Psoas muscle (tissue), 8 donors: ENCODE data around the gene DPM3. TPM values are rescaled to one million over a fixed set of nuclear protein-coding genes. Genes with fewer than 3 reads are reported as not detected.

Experiments
- ATAC-seq, 4 donors: fragments of 200-7000 bp; cut with Tn5 transposase; one replicate each; pipeline ENCODE4 v1.9.1; 2020; ENCODE audit warnings: moderate library complexity in 3 of 4, mild to moderate bottlenecking in 2 of 4
- DNase-seq, 2 donors: peaks; one replicate each; pipeline ENCODE4 v3.0.0-alpha.2; 2020
- H3K27ac ChIP-seq: fragments of 200-600 bp; one replicate; pipeline ENCODE4 v1.8.0; 2022
- H3K27me3 ChIP-seq, 3 donors: fragments of 200-600 bp in 1 of 3; one replicate each; pipeline versions ENCODE4 v1.6.1 to v1.8.0; 2013 to 2022; ENCODE audit warnings: low read length in 2 of 3, mild to moderate bottlenecking in 2 of 3, moderate library complexity in 1 of 3; ENCODE audit not compliant: insufficient read depth in 3 of 3
- H3K36me3 ChIP-seq, 2 donors: fragments of 200-600 bp in 1 of 2; one replicate each; pipeline versions ENCODE4 v1.6.1 to v1.8.0; 2013 to 2022; ENCODE audit warnings: low read depth in 1 of 2, mild to moderate bottlenecking in 1 of 2, moderate library complexity in 1 of 2; ENCODE audit not compliant: insufficient read depth in 1 of 2
- H3K4me1 ChIP-seq: fragments of 200-600 bp; one replicate; pipeline ENCODE4 v1.8.0; 2022
- H3K4me3 ChIP-seq: fragments of 200-600 bp; one replicate; pipeline ENCODE4 v1.8.0; 2022; ENCODE audit warnings: mild to moderate bottlenecking
- H3K9me3 ChIP-seq: fragments of 200-600 bp; one replicate; pipeline ENCODE4 v1.8.0; 2022
- CTCF ChIP-seq: fragments of 200-600 bp; IDR thresholded peaks from one replicate; pipeline ENCODE4 v1.8.0; 2022; ENCODE audit warnings: antibody characterized with exemption
- WGBS, 3 donors: extraction: QIAGEN DNeasy Blood & Tissue Kit; methylation state at CpG; one replicate each; pipeline versions ENCODE4 v1.1.6 to v1.1.7; 2013; 5-methylcytosine and 5-hydroxymethylcytosine counted together
- intact Hi-C, 2 donors: fragments of 100-400 bp; cut with DNase I; formaldehyde crosslinking; loops; one replicate each; pipeline versions ENCODE4 v1.11.0 to v1.14.2; 2022
- polyA plus RNA-seq, 3 donors: library from polyadenylated mRNA; stranded (reverse); fragments of 200-250 nt; gene quantifications; one replicate each; pipeline ENCODE4 v1.2.3, GENCODE V29; 2013
- total RNA-seq, 4 donors: library from RNA; stranded (reverse); fragmentation: NEBNext Ultra II Directional in 2 of 4; extraction: Animal tissue kit (Norgen Biotek cat#: 25700) in 2 of 4; gene quantifications; one replicate each; pipeline versions ENCODE4 v1.2.1 to v1.2.4, GENCODE V29; 2021 to 2023
- donor health status: healthy with polysubstance abuse.
- donor health status: DM: no; HTN: no; CAD: no; lungs with moderate emphysema.
- donor health status: Bipolar disorder and iron deficiency.
- donor health status: healthy.
- donor health status: DM: yes; HTN: yes; CAD: no.
- donor health status: DM: no; HTN: no; CAD: no.
- donor health status: DM: no; HTN: no; CAD: no.
- donor health status: DM: yes; HTN: yes; CAD: no.

The DPM3 gene
- total and polyA plus RNA-seq, 7 donors, result 47.0 to 123 (median 54.5) TPM

GRCh38 chr1:155126556-155127104, 13.7 kb downstream of the DPM3 start:
- Histone ChIP-seq H3K36me3 (peaks cover 0 to 7% of the 10 kb centered on the region in 2 donors), H3K9me3 (no peaks in the 10 kb centered on the region), H3K27me3 (peaks cover 0 to 31% (median 0%) of the 10 kb centered on the region in 3 donors), H3K27ac (peak overlapping the region; percentile 72), H3K4me1 (peaks cover 24% of the 10 kb centered on the region), H3K4me3 (peak overlapping the region; percentile 74)
- TF ChIP-seq CTCF, result no peak
- DNase-seq (peak in 1 of 2 donors; percentile 56), ATAC-seq (peak in 3 of 4 donors; percentile 2 to 9 (median 4))
- intact Hi-C loops, result loop anchor here (5.0 kb wide), 2 partner anchors 34 to 41 kb away; no protein-coding TSS in a partner anchor
- WGBS, 3 donors, result 2 to 9% (median 2%) methylated on average over 31 to 32 of the region's 32 CpGs

DNA sequence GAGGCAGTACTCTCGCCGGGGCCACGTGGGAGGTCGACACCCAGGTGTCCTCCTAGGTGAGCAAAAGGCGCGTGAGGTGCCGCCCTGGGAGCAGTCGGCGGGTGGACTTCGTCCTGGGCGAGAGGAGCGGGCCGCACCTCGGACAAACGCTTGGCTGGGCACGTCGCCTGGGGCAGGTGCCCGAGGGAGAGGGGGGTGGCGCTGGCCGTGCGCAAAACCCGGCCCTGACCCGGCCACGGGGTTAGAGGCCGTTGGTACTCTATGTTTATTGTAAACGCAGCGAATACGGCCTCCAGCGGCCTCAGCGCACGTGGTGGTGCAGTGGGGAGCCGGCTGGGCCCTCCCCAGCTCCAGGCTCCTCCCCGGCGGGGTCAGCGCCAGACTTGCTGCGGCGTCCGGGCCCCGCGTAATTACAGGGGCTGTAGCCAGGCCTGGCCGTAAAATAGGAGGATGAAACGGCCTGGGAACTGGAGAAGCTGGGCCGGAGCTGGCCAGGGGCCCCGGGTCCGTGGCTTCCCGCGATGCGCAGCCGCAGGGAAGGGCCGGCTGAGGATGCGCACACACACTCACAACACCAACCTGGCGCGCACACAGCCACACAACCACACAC, 14.3 kb downstream of the DPM3 start:
- Histone ChIP-seq H3K9me3 (no peaks in the 10 kb centered on the region), H3K27ac (peak overlapping the region; percentile 23), H3K27me3 (peaks cover 0 to 31% (median 0%) of the 10 kb centered on the region in 3 donors), H3K36me3 (peaks cover 0 to 1% of the 10 kb centered on the region in 2 donors), H3K4me3 (peak overlapping the region; percentile 74), H3K4me1 (peaks cover 19% of the 10 kb centered on the region)
- intact Hi-C loops, result loop anchor here (5.0 kb wide), 2 partner anchors 34 to 41 kb away; no protein-coding TSS in a partner anchor
- 18 to 29% (median 22%) methylated on average over 46 to 53 of the region's 53 CpGs for WGBS, 3 donors
- no peak for TF ChIP-seq CTCF
- DNase-seq (peak; percentile 65 to 71), ATAC-seq (peak in 3 of 4 donors; percentile 26 to 49 (median 33))

DNA sequence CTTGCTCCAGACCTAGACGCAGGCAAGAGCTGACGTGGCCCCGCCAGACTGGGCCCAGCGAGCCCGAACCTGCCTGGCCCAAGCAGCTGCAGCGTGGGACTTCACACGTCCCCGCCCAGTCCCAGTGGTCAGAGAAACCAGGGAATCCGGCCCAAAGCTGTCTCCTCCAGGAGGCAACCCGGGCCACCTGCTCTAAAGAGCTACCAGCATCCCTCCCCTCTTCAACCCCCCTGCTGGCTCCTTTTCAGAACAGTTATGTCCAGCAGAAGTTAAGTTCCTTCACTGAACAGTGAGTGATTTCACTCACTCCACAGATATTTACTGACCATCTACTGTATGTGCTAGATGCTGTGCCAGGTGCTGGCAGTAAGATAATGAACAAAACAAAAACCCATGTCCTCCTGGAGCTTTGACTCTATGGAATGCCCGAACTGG, 14.8 kb downstream of the DPM3 start:
- Histone ChIP-seq H3K27me3 (peaks cover 0 to 31% (median 0%) of the 10 kb centered on the region in 3 donors), H3K9me3 (no peaks in the 10 kb centered on the region), H3K4me3 (peak overlapping the region; percentile 74), H3K36me3 (no peaks in the 10 kb centered on the region), H3K4me1 (peaks cover 18% of the 10 kb centered on the region), H3K27ac (peak overlapping the region; percentile 23)
- no peak for TF ChIP-seq CTCF
- intact Hi-C loops, result loop anchor here (5.0 kb wide), 2 partner anchors 33 to 42 kb away; no protein-coding TSS in a partner anchor
- 54 to 73% (median 62%) methylated on average over 11 of the region's 11 CpGs for WGBS, 3 donors
- ATAC-seq (no peak), DNase-seq (no peak)

GRCh38 chr1:155124503-155125463, 15.5 kb downstream of the DPM3 start:
- no peak for DNase-seq
- no peaks in the 10 kb centered on the region for H3K36me3 ChIP-seq
- H3K4me3 ChIP-seq, result no peak overlapping the region
- H3K4me1 ChIP-seq, result peaks cover 18% of the 10 kb centered on the region
- intact Hi-C loops, result loop anchor here (5.0 kb wide), 2 partner anchors 32 to 43 kb away; no protein-coding TSS in a partner anchor
- H3K27ac ChIP-seq, result no peak overlapping the region
- no peaks in the 10 kb centered on the region for H3K9me3 ChIP-seq
- no peak for TF ChIP-seq CTCF
- ATAC-seq, result no peak
- H3K27me3 ChIP-seq, result peaks cover 0 to 31% (median 0%) of the 10 kb centered on the region in 3 donors
- 67 to 71% (median 69%) methylated on average over 16 of the region's 16 CpGs for WGBS, 3 donors
